IMR-90 (cell line): ENCODE measurements around the gene VPS18.

ENCODE experiments used
- BHLHE40 ChIP-seq: fragments of 150-350 bp; IDR thresholded peaks from 2 replicates; pipeline ENCODE4 v1.6.1; 2016; ENCODE audit warnings: mild to moderate bottlenecking, low read depth, low read length
- CEBPB ChIP-seq: IDR thresholded peaks from 2 replicates; pipeline ENCODE4 v1.6.1; 2012; ENCODE audit warnings: low read depth, low read length, improper control_type of control experiment
- CHD1 ChIP-seq: IDR thresholded peaks from 2 replicates; pipeline ENCODE4 v1.6.1; 2012; ENCODE audit warnings: low read depth, low read length, improper control_type of control experiment
- FOS ChIP-seq: fragments of 150-350 bp; IDR thresholded peaks from 2 replicates; pipeline ENCODE4 v1.6.1; 2016; ENCODE audit warnings: low read depth, low read length
- MAFK ChIP-seq: IDR thresholded peaks from 2 replicates; pipeline ENCODE4 v1.6.1; 2012; ENCODE audit warnings: low read depth, low read length, improper control_type of control experiment
- MAZ ChIP-seq: IDR thresholded peaks from 2 replicates; pipeline ENCODE4 v1.6.1; 2012; ENCODE audit warnings: low read depth, mild to moderate bottlenecking, low read length, improper control_type of control experiment, moderate library complexity, borderline replicate concordance
- NFE2L2 ChIP-seq: fragments of 150-350 bp; IDR thresholded peaks from 2 replicates; pipeline ENCODE4 v1.6.1; 2016; ENCODE audit warnings: low read depth, mild to moderate bottlenecking, low read length
- POLR2A ChIP-seq: IDR thresholded peaks from 2 replicates; pipeline ENCODE4 v1.6.1; 2012; ENCODE audit warnings: mild to moderate bottlenecking, low read depth, low read length
- RAD21 ChIP-seq: IDR thresholded peaks from 2 replicates; pipeline ENCODE4 v1.6.1; 2012; ENCODE audit warnings: low read length, improper control_type of control experiment
- RFX5 ChIP-seq: IDR thresholded peaks from 2 replicates; pipeline ENCODE4 v1.8.0; 2012; ENCODE audit warnings: low read depth, mild to moderate bottlenecking, low read length, moderate library complexity
- SMC3 ChIP-seq: fragments of 150-350 bp; IDR thresholded peaks from 2 replicates; pipeline ENCODE4 v1.6.1; 2016; ENCODE audit warnings: low read depth, mild to moderate bottlenecking, antibody characterized with exemption, low read length, moderate library complexity
- TF ChIP-seq, protein P1 (sequence below): conservative IDR thresholded peaks from 2 replicates; pipeline ENCODE4 v1.5.1; 2012; ENCODE audit warnings: mild to moderate bottlenecking, low read depth, low read length, improper control_type of control experiment
- TF ChIP-seq, protein P2 (sequence below): fragments of 150-350 bp; IDR thresholded peaks from 2 replicates; pipeline ENCODE4 v1.6.1; 2017; ENCODE audit warnings: mild to moderate bottlenecking, antibody characterized with exemption, low read length, low read depth
- TF ChIP-seq, protein P3 (sequence below): fragments of 150-350 bp; IDR thresholded peaks from 2 replicates; pipeline ENCODE4 v1.6.1; 2016; ENCODE audit warnings: low read depth, mild to moderate bottlenecking, low read length, moderate library complexity, borderline replicate concordance

DNA sequence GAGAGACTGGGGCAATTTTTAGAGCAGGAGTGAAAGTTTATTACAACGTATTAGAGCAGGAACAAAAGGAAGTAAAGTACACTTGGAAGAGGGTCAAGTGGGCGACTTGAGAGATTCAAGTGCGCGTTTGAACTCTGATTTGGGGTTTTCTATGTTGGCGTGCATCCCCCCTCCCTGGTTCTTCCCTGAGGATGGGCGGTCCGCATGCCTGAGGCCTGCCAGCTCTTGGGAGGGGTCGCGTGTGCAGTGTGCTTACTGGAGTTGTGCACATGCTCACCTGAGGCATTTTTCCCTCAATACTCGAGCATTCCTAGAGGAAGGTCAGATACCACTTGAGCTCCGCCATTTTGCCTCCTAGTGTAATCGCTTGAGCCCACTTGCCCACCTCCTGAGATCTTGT is 48.6 kb downstream of the VPS18 start:
- TF ChIP-seq SMC3 (no peak), POLR2A (no peak), RFX5 (no peak), MAZ (no peak), CHD1 (no peak), RAD21 (no peak), CEBPB (no peak), NFE2L2 (no peak), BHLHE40 (no peak), FOS (no peak), MAFK (no peak)
- TF ChIP-seq, protein P1, sequence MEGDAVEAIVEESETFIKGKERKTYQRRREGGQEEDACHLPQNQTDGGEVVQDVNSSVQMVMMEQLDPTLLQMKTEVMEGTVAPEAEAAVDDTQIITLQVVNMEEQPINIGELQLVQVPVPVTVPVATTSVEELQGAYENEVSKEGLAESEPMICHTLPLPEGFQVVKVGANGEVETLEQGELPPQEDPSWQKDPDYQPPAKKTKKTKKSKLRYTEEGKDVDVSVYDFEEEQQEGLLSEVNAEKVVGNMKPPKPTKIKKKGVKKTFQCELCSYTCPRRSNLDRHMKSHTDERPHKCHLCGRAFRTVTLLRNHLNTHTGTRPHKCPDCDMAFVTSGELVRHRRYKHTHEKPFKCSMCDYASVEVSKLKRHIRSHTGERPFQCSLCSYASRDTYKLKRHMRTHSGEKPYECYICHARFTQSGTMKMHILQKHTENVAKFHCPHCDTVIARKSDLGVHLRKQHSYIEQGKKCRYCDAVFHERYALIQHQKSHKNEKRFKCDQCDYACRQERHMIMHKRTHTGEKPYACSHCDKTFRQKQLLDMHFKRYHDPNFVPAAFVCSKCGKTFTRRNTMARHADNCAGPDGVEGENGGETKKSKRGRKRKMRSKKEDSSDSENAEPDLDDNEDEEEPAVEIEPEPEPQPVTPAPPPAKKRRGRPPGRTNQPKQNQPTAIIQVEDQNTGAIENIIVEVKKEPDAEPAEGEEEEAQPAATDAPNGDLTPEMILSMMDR: no peak
- TF ChIP-seq, protein P2, sequence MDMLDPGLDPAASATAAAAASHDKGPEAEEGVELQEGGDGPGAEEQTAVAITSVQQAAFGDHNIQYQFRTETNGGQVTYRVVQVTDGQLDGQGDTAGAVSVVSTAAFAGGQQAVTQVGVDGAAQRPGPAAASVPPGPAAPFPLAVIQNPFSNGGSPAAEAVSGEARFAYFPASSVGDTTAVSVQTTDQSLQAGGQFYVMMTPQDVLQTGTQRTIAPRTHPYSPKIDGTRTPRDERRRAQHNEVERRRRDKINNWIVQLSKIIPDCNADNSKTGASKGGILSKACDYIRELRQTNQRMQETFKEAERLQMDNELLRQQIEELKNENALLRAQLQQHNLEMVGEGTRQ: no peak
- TF ChIP-seq, protein P3, sequence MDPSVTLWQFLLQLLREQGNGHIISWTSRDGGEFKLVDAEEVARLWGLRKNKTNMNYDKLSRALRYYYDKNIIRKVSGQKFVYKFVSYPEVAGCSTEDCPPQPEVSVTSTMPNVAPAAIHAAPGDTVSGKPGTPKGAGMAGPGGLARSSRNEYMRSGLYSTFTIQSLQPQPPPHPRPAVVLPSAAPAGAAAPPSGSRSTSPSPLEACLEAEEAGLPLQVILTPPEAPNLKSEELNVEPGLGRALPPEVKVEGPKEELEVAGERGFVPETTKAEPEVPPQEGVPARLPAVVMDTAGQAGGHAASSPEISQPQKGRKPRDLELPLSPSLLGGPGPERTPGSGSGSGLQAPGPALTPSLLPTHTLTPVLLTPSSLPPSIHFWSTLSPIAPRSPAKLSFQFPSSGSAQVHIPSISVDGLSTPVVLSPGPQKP: no peak
